ENCODE data around the gene HERC6.
"Not testable (repeated sequence)": the region's sequence is repeated elsewhere in the genome, so short reads cannot be mapped to it uniquely, and the experiment has no call there.

The HERC6 gene

GRCh38 chr4:88396681-88397080 is 18.0 kb downstream of the HERC6 start:
- no peak for DNase-seq

- DNase-seq = no peak
Measured at GRCh38 chr4:88398381-88398780, 19.7 kb downstream of the HERC6 start.

DNA sequence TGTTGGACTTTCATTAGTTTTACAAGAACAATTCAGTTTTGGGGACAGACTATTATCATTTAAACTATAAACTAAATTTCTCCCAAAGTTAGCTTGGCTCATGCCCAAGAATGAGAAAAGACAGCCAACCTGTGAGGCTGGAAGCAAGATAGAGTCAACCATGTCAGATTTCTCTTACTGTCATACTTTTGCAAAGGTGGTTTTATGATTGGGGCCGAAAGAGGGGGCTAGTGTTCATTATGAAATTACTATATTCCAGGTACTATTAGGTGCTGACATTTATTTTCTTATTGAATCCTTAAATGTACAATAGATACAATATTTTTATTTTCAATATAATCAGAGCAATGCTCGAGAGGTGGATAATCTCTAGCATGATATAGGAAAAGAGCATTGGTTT is 30.6 kb downstream of the HERC6 start:
- no peak for DNase-seq

DNA sequence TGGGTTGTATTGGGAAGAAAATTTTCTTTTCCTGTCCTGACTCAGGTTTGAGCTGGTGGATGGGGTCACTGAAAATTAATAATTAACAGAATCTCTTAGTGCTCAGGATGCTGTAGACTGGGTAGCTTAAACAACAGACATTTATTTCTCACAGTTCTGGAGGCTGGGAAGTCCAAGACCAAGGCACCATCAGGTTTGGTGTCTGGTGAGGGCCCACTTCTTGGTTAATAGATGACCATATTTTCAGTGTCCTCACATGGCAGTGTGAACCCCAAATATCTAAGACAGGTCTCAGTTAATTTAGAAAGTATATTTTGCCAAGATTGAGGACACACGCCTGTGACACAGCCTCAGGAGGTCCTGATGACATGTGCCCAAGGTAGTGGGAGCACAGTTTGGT is 31.1 kb downstream of the HERC6 start:
- DNase-seq = no peak

GRCh38 chr4:88411491-88412096 is 32.9 kb downstream of the HERC6 start:
- DNase-seq = no peak

DNA sequence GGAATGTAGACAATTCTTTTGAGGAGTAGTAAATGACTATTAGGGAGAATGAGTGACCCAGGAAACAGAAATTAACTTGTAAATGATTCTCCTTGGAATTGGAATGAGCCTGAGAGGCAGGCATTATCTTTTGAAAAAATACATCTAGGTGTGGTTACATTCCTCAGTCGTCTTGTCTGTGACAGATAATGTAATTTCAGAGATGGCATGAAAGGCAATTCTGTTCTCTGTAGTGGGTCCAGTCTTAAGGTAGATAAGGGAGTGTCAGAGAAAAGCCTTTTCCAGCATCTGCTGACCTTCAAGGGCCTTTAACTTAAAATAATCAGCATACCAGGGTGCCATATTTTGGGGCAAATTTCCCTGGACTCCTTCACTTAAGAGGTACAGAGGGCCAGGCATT is 35.1 kb downstream of the HERC6 start:
- no peak for DNase-seq

- no peak for DNase-seq
Measured at GRCh38 chr4:88414755-88415154, 36.1 kb downstream of the HERC6 start.

- no peak for DNase-seq
Measured at GRCh38 chr4:88415982-88416381, 37.3 kb downstream of the HERC6 start.

DNA sequence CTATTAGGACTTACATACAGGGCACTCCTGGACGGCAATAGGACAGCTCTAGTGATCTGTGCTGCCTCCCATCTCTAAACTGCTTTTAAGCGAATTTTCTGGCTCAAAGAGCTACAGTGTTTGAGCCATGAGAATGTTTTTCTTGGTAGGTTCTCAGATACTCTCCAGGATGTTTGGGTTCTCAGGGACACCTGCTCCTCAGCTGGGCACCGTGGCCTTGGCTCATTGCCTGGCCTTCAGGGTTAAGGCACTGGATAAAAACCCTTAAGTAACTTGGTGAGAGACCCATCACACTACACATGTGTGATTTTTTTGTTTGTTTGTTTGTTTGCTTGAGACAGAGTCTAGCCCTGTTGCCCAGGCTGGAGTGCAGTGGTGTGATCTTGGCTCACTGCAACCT is 39.8 kb downstream of the HERC6 start:
- no peak for DNase-seq

DNA sequence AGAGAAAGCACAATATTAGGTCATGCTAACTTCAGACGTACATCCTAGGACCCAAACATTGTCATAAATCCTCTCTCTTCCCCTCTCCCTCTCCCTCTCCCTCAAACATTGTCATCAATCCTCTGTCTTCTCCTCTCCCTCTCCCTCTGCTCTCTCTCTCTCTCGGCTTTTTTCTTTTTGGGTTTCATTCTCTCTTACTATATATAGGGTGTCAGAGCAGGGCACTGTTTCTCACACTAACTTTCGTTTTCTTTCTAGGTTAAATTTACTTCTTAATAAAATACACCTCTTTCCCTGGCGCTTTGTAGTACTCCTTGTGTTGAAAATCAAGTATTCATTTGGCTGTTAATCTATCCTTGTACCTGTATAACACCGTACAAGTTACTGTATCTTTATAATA is 41.2 kb downstream of the HERC6 start:
- no peak for DNase-seq

DNA sequence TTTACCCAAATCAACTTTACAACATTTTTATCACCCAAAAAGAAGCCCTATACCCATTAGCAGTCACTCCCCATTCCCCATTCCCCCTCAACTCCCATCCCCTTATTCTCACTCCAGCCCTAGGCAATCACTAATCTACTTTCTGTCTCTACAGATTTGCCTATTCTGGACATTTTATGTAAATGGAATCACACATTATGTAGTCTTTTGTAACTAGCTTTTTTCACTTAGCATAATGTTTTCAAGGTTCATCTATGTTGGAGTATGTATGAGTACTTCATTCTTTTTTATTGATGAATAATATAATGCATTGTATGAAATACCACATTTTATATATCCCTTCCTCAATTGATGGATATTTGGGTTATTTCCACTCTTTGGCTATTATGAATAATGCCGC is 42.2 kb downstream of the HERC6 start:
- no peak for DNase-seq

GRCh38 chr4:88422403-88422802 is 43.8 kb downstream of the HERC6 start:
- no peak for DNase-seq

DNA sequence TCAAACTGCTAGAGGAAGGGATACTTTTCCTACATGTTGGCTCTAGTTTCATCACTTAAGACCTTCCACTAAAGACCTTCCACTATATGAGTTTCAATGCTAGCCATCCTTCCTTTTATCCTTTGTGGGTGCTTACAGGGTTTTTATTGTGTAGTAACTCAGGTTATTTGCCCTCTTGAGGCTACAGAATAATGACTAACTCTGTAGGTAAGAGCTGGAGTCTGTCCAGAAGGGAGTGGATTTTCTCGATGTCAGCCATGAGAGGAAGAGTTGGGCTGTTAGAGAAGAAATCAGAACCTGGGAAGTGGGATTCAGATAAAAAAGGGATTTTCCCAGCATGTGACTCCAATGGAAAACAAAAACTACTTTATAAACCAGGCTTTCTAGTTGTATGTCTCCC is 50.7 kb downstream of the HERC6 start:
- DNase-seq = no peak

DNA sequence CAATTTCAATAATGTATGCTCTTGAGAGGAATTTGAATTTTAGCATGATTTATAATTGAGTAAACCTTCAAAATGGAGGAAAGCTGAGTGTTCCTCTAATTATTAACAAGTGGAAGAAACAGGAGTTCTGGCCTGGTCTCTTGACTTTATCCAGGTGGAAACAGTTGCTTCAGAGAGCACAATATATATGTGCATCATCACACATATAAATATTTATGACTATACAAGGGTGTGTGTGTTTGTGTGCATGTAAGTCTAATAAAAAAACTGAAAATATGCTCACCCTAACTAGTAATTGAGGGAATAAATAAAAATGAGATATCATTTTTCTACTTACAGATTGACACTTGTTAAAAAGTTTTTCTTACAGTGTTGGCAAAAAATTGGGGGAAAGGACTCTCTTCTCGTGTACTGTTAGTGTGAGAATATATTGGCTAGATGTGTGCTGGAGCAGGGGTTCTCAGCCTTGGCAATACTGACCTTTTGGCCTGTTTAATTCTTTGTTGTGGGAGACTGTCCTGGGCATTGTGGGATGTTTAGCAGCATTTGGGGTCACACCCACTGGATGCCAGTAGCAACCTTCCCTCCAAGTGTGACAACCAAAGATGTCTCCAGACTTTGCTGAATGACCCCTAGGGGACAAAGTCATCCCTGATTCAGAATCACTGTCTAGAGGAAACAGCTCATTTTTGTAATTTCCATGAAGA is 57.5 kb downstream of the HERC6 start:
- no peak for DNase-seq

DNA sequence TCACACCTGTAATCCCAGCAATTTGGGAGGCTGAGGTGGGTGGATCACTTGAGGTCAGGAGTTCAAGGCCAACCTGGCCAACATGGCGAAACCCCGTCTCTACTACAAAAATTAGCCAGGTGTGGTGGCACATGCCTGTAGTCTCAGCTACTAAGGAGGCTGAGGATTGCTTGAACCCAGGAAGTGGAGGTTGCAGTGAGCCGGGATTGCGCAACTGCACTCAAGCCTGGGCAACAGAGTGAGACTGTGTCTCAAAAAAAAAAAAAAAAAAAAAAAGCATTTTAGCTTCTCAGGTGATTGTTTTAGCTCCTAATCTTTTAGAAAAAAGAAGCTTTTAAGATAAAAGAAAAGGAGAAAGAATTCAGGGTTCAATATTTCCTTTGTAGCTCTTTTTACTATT is 59.2 kb downstream of the HERC6 start:
- DNase-seq = not testable (repeated sequence)

- no peak for DNase-seq
Measured at GRCh38 chr4:88439161-88439760, 60.6 kb downstream of the HERC6 start.

- DNase-seq = no peak
Measured at GRCh38 chr4:88440146-88440545, 61.5 kb downstream of the HERC6 start.

DNA sequence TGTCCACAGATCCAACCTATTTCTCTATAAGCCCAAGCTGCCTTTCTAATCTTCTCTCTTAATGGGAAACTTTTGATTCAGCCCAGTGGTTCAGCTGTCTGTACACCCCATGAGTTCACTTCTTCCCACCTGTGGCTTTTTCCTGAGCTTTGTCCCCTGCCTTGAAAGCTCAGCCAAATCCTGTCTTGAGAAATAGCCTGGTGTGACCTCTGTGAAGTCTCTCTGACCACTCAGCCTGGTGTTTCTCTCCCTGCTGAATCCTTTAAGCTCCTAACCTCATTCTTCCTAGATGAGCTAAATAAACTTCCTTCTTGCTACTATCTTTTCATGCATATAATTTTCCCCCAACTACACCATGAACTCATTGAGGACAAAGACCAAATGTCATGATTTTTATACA is 63.0 kb downstream of the HERC6 start:
- no peak for DNase-seq

GRCh38 chr4:88442689-88443191 is 64.1 kb downstream of the HERC6 start:
- DNase-seq = no peak

DNA sequence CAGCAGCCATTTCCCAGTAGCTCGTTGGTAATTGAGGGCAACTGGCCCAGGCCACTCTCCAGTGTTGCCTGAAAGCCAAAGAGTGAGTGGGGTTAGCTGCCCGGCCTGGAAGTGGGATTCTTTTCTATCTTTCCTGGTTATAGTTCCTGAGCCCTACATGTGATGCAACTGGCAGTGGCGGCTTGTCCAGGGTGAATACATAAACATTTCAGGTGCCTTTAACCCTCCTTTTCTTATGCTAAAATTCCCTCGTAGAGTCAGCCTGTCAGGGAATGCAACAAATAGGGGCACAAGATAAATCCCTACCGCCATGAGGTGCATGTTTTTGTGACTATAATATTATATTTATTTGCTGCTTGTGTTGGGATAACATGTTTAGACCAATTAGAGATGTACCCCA is 64.8 kb downstream of the HERC6 start:
- no peak for DNase-seq

DNA sequence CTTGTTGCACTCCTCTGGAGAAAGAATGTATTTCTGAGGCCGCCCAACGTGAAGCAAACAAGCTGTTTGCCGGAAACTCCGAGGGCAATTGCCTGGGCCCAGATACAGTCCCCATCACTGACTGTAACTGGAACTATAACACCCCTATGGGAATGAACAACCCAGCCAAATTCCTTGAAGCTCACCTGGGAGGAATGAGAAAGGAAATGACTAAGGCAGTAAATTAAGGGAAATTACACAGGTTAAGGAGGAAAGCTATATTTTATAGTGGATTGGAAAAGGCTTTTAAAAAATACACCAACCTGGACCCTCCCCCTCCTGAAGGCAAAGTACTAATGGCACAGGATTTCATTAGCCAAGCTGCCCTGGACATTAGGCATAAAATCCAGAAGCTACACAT is 66.6 kb downstream of the HERC6 start:
- DNase-seq = no peak

GRCh38 chr4:88446124-88446523 is 67.5 kb downstream of the HERC6 start:
- DNase-seq = no peak

- DNase-seq = no peak
Measured at GRCh38 chr4:88447371-88448095, 68.9 kb downstream of the HERC6 start.
